DND-41 (cell line): ENCODE results near the gene TRNAU1AP.

Experiments
- CTCF ChIP-seq: IDR thresholded peaks from 2 replicates; pipeline ENCODE4 v1.5.1; 2012; ENCODE audit warnings: borderline replicate concordance, low read length, moderate library complexity, mild to moderate bottlenecking; ENCODE audit not compliant: poor library complexity, severe bottlenecking; ENCODE audit errors: extremely low read depth
- EZH2 ChIP-seq: IDR thresholded peaks from 3 replicates; pipeline ENCODE4 v1.6.1; 2012; ENCODE audit warnings: borderline replicate concordance, low read depth, mild to moderate bottlenecking, moderate library complexity, low read length, inconsistent platforms; ENCODE audit not compliant: severe bottlenecking

- no peak for TF ChIP-seq CTCF
- TF ChIP-seq EZH2 = no peak
These were observed 46.0 kb upstream of the TRNAU1AP start for GRCh38 chr1:28506907-28507246.
